ENCODE measurements around the gene ITPR2.

DNA sequence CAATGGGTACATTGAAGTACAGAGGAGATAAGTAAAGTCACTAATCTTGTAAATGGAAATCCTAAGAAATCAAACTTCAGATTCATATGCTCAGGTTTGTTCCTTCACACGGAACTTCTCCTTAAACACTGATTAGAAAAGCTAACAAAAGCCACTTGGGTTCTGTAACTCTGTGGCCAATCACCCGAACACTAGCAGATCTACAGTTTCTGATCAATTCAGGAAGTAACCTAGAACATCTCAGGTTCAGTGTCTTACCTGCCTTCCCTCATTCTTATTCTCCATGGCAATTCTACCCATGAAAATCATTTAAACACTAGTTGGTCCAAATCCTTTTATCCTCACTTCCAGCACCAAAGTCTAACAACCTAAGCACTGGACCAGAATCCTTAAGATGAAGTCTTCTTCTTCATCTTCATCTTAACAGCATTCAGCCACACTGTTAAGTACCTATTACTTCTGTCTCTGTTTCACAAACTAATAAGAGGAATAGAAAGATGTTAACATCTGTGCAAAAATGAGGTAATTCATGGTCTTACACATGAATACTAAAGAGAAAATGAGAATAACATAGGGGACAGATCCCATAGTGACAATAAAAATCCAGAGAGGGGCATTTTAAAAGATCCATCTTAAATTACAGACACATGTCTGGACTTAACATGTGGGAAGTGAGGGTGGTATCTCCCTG lies 453.1 kb downstream of the ITPR2 start:
- TF ChIP-seq EZH2 (IDR thresholded peaks at IDR 0.05; ENCODE audit: insufficient read depth, poor library complexity, severe bottlenecking) (no peak), EZH2phosphoT487 (IDR thresholded peaks at IDR 0.05; ENCODE audit: insufficient read depth, low read depth) (no peak)
